NCI-H748 treated with DMSO at 0.1 percent for 48 hours (cell line): ENCODE results near the gene SMG6.
"Not testable (repeated sequence)": the region's sequence is repeated elsewhere in the genome, so short reads cannot be mapped to it uniquely, and the experiment has no call there.

Source experiments
- DNase-seq: peaks from one replicate; lab custom pipeline; 2025; lab: John Stamatoyannopoulos, UW

Gene SMG6

GRCh38 chr17:2304931-2305330, 1.3 kb upstream of the SMG6 start:
- DNase-seq = no peak

GRCh38 chr17:2302778-2303203, 794 bp downstream of the SMG6 start:
- DNase-seq = no peak

- DNase-seq = no peak
Observed at GRCh38 chr17:2299756-2300155, 3.8 kb downstream of the SMG6 start.

GRCh38 chr17:2299136-2299535, 4.4 kb downstream of the SMG6 start:
- DNase-seq = no peak

- DNase-seq = no peak
Observed at GRCh38 chr17:2297023-2297422, 6.6 kb downstream of the SMG6 start.

GRCh38 chr17:2295575-2295974, 8.0 kb downstream of the SMG6 start:
- no peak for DNase-seq

GRCh38 chr17:2292100-2292499, 11.5 kb downstream of the SMG6 start:
- no peak for DNase-seq

GRCh38 chr17:2289878-2290478, 13.6 kb downstream of the SMG6 start:
- no peak for DNase-seq

- no peak for DNase-seq
Observed at GRCh38 chr17:2283302-2283701, 20.3 kb downstream of the SMG6 start.

GRCh38 chr17:2282297-2282873, 21.2 kb downstream of the SMG6 start:
- peak; percentile 49 for DNase-seq

GRCh38 chr17:2279707-2280106, 23.9 kb downstream of the SMG6 start:
- DNase-seq = no peak

- DNase-seq = no peak
Observed at GRCh38 chr17:2277429-2278170, 26.0 kb downstream of the SMG6 start.

GRCh38 chr17:2275722-2276121, 27.9 kb downstream of the SMG6 start:
- DNase-seq = no peak

GRCh38 chr17:2274414-2274813, 29.2 kb downstream of the SMG6 start:
- no peak for DNase-seq

- DNase-seq = no peak
Observed at GRCh38 chr17:2271985-2272702, 31.4 kb downstream of the SMG6 start.

- DNase-seq = no peak
Observed at GRCh38 chr17:2267354-2267753, 36.2 kb downstream of the SMG6 start.

GRCh38 chr17:2266865-2267228, 36.7 kb downstream of the SMG6 start:
- DNase-seq = no peak

GRCh38 chr17:2266045-2266864, 37.3 kb downstream of the SMG6 start:
- no peak for DNase-seq

GRCh38 chr17:2265166-2265565, 38.4 kb downstream of the SMG6 start:
- DNase-seq = not testable (repeated sequence)

GRCh38 chr17:2264067-2264860, 39.3 kb downstream of the SMG6 start:
- DNase-seq = no peak
